ENCODE results near the gene TMEM86B. TPM values are rescaled to one million over a fixed set of nuclear protein-coding genes. Genes with fewer than 3 reads are reported as not detected.

Gene TMEM86B
- total RNA-seq, 4 donors from 2014 or later, result 1.6 to 5.8 (median 2.9) TPM

- DNase-seq, result peak in 1 of 2 donors; percentile 18
- Histone ChIP-seq H3K27ac (peak overlapping the region in 1 of 3 donors; percentile 22), H3K4me3 (replicated peaks in 1 of 3) (no peak overlapping the region)
Measured at GRCh38 chr19:55253842-55254624, 25.5 kb upstream of the TMEM86B start.

GRCh38 chr19:55252760-55253663, 24.4 kb upstream of the TMEM86B start:
- H3K4me3 ChIP-seq (replicated peaks in 1 of 3), result no peak overlapping the region
- H3K4me1 ChIP-seq, result peaks cover 47 to 91% of the 10 kb centered on the region in 2 donors
- no peak overlapping the region for H3K27ac ChIP-seq
- WGBS, 2 donors, result 62 to 70% methylated on average over 15 to 20 of the region's 21 CpGs
- intact Hi-C loops (cut with DNase I), result no loop called here
- DNase-seq, result peak; percentile 17 to 28
- H3K9me3 ChIP-seq, result no peaks in the 10 kb centered on the region
- no peaks in the 10 kb centered on the region for H3K36me3 ChIP-seq
- TF ChIP-seq POLR2A (IDR thresholded peaks at IDR 0.05), result no peak
- no peak for TF ChIP-seq CTCF (IDR thresholded peaks at IDR 0.05)
- no peaks in the 10 kb centered on the region for H3K27me3 ChIP-seq

More at GRCh38 chr19:55253842-55254624, 25.5 kb upstream of the TMEM86B start:
- intact Hi-C loops (cut with DNase I), result no loop called here
- H3K9me3 ChIP-seq, result no peaks in the 10 kb centered on the region
- TF ChIP-seq CTCF (IDR thresholded peaks at IDR 0.05), result no peak
- no peak for TF ChIP-seq POLR2A (IDR thresholded peaks at IDR 0.05)
- peaks cover 47 to 81% of the 10 kb centered on the region in 2 donors for H3K4me1 ChIP-seq
- 59 to 65% methylated on average over 23 of the region's 23 CpGs for WGBS, 2 donors
- no peaks in the 10 kb centered on the region for H3K36me3 ChIP-seq
- H3K27me3 ChIP-seq, result no peaks in the 10 kb centered on the region

GRCh38 chr19:55251341-55252081, 22.9 kb upstream of the TMEM86B start:
- Histone ChIP-seq H3K36me3 (peaks cover 4% of the 10 kb centered on the region in 2 donors), H3K27ac (peak overlapping the region in 1 of 3 donors; percentile 10), H3K27me3 (no peaks in the 10 kb centered on the region), H3K4me3 (replicated peaks in 1 of 3) (no peak overlapping the region), H3K4me1 (peaks cover 32 to 86% of the 10 kb centered on the region in 2 donors), H3K9me3 (no peaks in the 10 kb centered on the region)
- DNase-seq, result peak; percentile 49 to 54
- no peak for TF ChIP-seq POLR2A (IDR thresholded peaks at IDR 0.05)
- no peak for TF ChIP-seq CTCF (IDR thresholded peaks at IDR 0.05)
- intact Hi-C loops (cut with DNase I), result no loop called here
- WGBS, 2 donors, result 54 to 64% methylated on average over 17 to 19 of the region's 19 CpGs

GRCh38 chr19:55250262-55251036, 21.9 kb upstream of the TMEM86B start:
- Histone ChIP-seq H3K9me3 (no peaks in the 10 kb centered on the region), H3K4me3 (replicated peaks in 1 of 3) (no peak overlapping the region), H3K36me3 (peaks cover 13% of the 10 kb centered on the region in 2 donors), H3K27me3 (no peaks in the 10 kb centered on the region), H3K4me1 (peaks cover 22 to 75% of the 10 kb centered on the region in 2 donors), H3K27ac (no peak overlapping the region)
- TF ChIP-seq POLR2A (IDR thresholded peaks at IDR 0.05), result no peak
- TF ChIP-seq CTCF (IDR thresholded peaks at IDR 0.05), result no peak
- intact Hi-C loops (cut with DNase I), result no loop called here
- DNase-seq, result peak; percentile 51 to 68
- 59 to 70% methylated on average over 15 to 18 of the region's 18 CpGs for WGBS, 2 donors

Measured in thyroid gland (tissue), 4 donors.